ENCODE data around the gene NECAB2.

DNA sequence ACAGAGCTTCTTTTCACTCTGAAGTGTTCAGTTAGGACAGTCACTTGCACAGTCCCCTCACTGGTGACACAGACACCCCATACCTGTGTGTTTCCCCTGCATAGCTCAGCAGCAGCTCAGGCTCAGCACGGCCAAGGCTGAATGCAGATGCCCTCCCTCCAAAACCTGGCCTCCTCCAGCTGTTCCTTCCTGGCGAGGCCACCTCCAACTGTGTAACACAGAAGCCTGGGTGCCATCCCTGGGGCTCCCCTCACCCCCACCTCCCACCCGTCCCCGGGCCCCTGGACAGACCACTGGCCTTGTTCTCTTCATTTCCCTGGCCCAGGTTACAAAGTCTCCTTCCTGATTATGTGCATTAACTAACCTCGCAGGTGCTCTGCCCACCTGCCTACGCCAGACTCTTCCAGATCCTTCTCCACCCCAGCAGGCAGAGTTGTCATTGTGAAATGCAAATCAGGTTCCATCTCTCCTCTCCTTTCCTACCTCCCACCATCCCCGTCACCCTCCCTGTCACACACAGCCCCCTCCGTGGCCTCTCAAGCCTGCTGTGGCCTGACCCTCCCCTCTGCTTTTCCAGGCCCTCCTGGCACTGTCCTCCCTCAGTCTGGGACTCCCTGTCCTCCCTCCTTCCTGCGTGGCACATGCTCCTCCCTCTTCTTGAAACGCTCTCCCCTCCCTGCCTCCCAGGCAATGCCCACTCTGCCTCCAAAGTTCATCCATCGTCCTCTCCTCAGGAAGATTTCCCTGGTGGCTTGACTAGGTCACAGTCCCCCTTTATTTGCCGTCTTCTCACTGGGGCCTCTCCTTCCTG lies 42.7 kb upstream of the NECAB2 start:
- no peak for TF ChIP-seq POLR2AphosphoS5 (IDR thresholded peaks at IDR 0.05)
- TF ChIP-seq CTCF (IDR thresholded peaks at IDR 0.05; ENCODE audit: poor library complexity, severe bottlenecking), result no peak
- no peak for TF ChIP-seq EZH2 (IDR thresholded peaks at IDR 0.05; ENCODE audit: borderline replicate concordance, insufficient read depth, low read length, poor library complexity, severe bottlenecking)
- no peak for TF ChIP-seq EP300 (conservative IDR thresholded peaks at IDR 0.05; ENCODE audit: poor library complexity, severe bottlenecking)
- no peak for TF ChIP-seq SMC3 (conservative IDR thresholded peaks at IDR 0.05; ENCODE audit: poor library complexity)
- no peak for TF ChIP-seq RAD21 (conservative IDR thresholded peaks at IDR 0.05)
- TF ChIP-seq REST (IDR thresholded peaks at IDR 0.05; ENCODE audit: borderline replicate concordance), result no peak
- TF ChIP-seq TAF1 (IDR thresholded peaks at IDR 0.05; ENCODE audit: low read depth), result no peak

Measured in neural cell (in vitro differentiated cells).